Suppressor macrophage treated with lipopolysaccharide for 4 hours (primary cell): ENCODE results near the gene RPS6KC1.

Experiments used
- DNase-seq: peaks from one replicate; pipeline ENCODE4 v3.0.0-alpha.2; 2020

RPS6KC1 gene

DNA sequence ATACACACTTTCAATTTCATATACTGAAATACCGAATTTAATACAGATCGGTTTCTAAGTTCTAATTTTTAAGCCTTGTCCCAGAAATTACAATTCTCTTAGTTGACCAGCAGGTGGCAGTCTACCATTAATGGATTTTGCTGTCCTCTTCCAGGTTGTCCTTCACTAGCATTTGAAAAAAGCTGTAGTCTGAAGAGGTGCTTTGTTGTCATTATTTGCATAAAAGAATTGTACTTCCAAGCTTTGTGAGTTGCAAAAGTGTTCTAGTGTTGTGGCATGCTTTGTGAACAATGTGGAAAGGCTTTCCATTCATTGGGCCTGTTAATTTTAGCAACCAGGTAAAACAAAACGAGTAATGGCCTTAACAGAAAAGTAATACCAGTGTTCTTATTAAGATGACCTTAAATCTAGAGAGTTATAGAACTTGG, 193.6 kb downstream of the RPS6KC1 start:
- peak; percentile 57 for DNase-seq

DNA sequence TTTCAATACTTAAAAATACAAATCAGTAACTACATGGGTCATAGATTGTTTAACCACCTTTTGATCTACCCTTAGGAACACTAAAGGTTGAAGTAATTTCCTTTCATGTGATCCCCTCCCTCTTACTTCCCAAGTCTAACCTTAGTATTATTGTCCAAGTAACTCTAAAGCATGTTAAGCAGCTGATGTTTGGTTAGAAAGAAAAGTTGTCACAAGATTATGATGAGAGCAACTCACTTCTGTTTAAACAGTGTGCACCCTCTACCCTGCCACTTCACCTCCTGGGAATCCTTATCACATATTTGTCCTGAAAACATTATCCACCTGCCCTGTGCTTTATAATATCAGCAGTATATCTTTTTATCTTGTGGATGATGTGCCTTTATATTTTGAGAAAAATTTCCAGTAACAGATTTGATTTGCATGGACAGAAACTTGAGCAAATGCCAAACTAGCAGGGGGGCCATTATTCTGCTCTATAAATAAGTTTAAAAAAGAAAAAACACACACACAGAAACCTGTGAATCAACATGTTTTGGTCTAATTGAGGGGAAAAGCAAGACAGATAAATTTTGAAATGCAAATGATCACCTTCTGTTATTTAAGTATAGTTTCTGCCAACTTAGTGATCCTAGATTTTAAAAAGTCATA, 194.3 kb downstream of the RPS6KC1 start:
- no peak for DNase-seq

DNA sequence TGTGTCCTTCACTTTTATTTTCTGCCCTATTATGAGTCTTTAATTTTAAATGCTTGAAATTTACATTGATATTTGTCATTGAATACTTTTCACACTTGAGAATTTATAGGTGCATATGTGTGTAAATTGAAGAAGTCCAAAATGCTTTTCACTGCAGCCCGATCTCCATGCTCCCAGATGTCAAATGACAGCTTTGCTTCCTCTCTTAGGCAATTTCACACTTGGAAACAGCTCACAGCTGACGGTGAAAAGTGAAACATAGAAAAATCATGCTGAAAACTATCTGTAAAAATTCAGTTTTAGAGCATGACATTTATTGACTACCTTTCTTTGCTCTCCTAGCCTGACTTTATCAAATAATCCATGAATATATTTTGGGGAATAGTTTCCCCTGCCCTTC, 196.0 kb downstream of the RPS6KC1 start:
- peak; percentile 9 for DNase-seq

DNA sequence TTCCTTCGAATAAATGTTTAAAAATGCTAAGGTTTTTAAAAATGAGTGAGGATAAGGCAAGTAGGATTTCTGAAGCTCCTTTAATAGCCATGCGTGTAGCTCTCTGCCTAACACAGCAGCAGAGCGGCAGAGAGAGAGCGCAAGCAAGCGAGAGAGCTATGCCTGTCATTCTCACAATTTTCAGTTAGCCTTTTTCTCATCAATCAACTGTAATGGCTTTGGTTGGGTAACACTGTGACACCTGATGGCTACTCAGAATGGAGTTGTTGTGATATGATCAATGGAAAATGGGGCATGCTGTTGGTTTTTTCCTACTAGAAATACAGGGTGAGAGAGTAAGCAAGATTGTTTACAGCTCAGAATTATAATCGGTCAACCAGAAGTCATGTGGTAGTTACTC, 198.4 kb downstream of the RPS6KC1 start:
- no peak for DNase-seq

DNA sequence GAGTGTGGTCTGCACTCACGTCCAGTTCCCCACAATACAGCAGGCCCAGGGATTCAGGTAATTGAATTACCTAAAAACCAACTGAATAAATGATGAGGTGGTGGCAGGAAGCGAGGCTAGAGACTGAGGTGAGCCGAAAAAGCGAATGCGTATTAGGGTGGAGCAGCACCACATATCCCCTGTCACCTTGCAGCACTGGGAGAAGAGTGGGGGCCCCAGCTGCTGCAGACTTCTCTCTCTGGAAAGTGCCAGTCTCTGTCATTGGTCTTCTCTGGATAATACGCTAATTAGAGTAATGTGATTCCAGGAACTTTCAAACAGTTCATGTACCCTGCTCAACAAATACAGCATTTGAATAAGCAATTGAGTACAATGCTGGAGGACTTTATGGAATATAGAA, 199.0 kb downstream of the RPS6KC1 start:
- no peak for DNase-seq

DNA sequence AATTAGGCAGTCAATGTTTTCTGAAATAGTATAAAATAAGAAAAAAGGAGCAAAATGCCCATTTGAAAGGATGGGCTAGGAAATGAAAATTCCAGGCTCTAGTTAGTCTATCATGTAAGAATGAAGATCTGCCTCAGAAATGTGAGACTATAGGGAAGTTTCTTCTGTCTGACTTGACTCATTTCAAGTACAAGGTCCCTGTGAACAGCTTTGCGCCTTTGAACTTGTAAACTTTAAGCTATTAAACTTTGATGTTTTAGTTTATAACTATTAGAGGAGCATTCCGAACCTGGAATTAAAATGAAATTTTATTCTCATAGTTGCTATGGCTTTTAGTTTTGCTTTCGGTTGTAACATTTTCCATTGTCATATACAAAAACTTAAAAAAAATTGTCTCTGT, 199.4 kb downstream of the RPS6KC1 start:
- DNase-seq: no peak

DNA sequence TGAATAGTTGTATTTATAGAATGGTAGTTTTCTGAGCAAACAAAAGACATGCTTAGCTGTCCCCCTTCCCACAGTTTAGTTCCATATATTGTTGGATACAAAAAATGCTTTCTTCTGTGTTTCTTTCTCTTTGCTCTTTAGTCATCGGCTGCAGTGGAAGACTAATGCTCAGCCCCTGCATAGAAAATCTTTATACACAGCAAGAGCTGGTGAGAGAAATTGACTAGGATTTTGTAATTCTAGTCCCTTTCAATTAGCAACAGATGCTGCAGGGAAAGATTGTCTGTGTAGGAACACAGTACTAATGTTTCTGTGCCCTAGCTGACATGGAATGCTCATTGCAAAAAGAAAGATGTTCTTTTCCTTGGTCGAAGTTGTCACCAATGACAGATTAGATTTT, 200.9 kb downstream of the RPS6KC1 start:
- DNase-seq: no peak

DNA sequence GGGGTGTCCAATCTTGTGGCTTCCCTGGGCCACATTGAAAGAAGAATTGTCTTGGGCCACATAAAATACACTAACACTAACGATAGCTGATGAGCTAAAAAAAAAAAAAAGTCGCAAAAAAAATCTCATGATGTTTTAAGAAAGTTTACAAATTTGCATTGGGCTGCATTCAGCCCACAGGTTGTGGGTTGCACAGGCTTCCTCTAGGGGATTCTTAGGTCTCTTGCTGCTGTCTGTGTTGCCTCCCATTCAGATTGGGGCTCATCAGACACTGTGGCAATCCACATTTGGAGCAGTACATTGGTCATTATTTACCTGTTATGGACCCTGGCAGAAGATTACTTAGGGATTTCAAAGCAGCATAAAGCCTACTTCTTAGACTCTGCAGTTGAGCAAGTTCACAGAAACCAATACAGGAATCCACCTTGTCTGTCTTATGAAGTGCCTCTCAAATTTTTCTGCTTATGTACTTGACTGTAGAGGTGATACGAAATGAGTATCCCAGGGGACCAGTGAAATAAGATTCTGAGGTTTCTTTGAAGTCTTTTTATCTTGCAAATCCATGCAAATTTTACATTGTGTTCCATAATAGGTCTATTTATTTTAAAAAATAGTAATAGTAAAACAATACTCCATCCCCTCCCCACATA, 205.5 kb downstream of the RPS6KC1 start:
- no peak for DNase-seq

DNA sequence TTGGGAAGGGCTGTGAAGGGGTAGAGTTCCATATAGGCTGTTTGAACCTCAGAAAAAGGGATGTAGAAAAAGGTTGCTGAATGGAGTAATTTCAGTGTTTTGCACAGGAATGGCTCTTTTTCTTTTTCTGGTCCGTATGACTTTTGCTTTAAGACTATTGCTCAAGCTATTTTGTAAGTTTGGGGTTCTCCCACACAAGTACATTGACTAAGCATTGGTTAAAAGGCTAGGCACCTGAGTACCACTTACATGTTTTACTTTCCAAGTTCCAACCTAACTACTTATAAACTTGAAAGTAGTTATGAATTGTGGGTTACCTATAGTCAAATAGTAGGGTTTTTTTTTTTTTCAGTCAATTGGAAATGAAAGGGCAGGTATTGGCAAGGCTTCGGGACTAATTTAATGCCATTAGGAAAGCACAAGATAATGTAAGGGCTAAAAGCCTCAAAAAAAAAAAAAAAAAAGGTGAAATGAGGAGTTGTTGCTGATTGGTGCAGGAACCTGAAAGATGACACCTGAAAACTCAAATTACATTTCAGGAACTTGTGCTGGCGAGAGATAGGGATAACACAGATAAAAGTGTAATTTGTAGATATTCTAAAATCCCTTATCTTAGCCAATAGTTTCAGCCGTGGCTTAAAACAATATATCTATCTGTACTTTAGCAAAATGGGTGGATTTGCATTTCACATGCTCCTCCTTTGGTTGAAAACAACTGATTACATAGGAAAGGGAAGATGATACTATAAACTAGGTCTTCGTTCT, 209.5 kb downstream of the RPS6KC1 start:
- no peak for DNase-seq

DNA sequence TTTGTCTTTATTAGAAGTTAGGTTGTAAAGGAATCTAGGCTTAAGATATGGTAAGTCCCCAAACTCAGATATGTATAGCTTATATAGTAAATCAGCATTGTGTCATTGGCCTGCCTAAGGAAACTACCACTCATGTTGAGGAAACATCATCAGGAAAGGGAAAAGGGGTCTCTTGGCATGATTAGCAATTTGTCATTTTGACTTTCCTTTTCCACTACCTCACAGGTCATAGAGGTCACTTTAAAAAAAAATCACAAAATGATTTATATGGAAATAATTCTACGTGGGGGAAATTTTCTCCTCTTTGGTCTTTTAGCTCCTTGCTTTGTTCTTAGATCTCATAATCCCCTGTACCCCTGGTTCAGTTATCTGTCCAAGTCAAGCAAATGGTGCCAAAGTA, 213.5 kb downstream of the RPS6KC1 start:
- no peak for DNase-seq

DNA sequence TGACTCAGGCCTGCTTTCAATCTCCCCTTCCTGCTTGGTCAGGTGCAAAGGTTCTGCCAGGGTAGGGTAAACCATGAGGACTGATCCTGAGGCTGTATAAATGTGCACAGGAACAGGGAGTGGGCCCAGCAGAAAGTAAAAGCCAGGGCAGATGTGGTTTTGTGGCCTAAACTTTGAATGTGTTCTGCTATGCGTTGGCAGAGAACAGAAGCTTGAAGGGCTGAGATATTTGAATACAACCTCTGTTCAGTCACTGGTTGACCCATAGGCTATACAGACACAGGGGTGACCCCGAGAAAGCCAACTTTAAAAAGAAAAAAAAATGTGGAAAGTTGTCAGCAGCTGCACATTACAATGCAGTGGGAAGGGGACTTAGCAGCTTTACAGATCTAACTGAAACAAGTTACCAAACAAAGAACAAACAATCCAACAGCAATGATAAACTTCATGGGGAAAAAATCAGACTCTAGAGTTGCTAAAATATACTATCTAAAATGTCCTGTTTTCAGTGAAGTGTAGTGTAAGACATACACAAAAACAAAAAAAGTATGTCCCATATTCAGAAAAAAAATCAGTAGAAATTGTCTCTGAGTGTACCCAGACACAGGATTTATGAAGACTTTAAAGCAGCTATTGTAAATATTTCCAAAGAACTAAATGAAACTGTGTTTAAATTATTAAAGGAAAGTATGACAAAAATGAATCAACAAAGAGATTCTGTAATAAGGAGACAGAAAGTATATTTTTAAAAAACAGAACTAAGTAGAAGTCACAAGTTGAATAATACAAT, 216.1 kb downstream of the RPS6KC1 start:
- no peak for DNase-seq

DNA sequence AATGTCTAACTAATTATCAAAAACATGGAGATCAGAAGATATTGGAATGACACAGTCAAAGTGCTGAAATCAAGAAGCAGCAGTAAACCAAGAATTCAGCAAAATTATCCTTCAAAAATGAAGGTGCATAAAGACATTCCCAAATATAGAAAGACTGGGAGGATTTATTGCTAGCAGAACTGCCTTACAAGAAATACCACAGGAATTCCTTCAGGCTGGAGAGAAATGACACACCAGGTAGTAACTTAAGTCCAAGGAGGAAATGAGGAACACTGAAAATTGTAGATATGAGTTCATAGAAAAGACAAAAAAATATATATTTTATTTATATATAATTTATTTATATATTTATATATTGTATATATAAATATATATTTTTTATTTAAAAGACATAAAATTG, 217.2 kb downstream of the RPS6KC1 start:
- no peak for DNase-seq

DNA sequence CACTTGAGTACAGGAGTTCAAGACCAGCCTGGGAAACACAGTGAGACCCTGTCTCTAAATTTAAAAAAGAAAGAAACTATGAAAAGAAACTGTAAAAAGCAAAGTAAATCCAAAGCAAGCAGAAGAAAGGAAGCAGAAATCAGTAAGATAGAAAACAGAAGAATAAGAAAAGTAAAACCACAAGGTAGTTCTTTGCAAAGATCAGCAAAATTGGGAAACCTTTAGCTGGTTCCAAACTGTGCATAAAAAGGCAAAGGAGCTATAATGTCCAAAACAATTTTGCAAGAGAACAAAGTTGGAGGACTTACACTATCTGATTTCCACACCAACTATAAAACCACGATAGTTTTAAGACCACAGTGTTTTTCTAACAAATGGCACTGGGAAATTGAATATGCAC, 218.8 kb downstream of the RPS6KC1 start:
- no peak for DNase-seq

DNA sequence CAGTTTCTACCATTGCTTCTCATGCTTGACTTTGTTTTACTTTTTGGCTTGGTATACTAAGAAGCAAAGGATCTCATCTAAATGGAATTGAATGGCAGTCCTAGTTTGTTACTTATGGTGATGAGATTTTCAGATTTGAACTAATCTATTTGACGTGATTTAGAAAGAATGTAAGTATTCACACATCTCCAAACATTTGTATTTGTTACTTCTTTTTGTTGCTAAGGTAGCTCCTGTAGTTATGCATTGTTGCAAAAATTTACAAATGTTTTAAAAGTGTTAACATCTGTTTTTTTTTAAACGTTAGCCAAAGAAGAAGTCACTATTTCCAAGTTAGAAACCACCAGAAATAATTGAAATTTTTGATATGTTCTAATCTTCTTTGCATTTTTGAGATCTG, 222.5 kb downstream of the RPS6KC1 start:
- DNase-seq: no peak

DNA sequence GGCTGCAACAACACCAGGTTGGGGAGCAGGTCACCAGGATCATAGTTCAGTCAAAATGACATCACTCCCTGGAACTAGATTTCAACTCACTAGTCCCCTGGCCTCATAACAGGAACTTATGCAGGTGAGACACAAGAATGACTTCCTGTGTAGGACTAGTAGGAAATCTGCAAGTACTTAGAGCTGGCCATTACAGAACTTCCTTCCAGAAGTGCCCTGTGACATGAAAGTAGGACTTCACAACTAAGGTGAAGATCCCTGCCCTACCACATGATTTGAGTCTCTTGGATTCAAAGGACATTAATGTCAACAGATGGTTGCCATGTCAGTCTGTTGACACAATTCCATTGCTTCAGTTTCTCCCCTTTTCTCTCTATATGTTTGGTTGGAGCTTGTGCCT, 223.1 kb downstream of the RPS6KC1 start:
- DNase-seq: no peak

DNA sequence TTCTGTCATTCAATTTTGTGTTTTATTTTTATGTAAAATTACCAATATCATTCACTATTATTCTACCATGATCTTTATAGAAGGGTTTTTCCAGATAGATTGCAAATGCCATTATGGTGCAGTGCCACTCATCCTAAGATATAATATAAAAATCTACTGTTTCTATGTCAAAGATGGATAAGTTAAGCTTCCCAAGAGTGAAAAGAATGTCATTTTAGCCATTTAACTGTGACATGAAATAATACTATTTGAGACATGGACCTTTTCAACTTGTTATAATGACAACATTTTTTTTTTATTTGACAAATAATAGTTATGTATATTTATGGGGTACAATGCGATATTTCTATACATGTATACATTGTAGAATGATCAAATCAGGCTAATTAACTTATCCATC, 224.3 kb downstream of the RPS6KC1 start:
- DNase-seq: no peak

DNA sequence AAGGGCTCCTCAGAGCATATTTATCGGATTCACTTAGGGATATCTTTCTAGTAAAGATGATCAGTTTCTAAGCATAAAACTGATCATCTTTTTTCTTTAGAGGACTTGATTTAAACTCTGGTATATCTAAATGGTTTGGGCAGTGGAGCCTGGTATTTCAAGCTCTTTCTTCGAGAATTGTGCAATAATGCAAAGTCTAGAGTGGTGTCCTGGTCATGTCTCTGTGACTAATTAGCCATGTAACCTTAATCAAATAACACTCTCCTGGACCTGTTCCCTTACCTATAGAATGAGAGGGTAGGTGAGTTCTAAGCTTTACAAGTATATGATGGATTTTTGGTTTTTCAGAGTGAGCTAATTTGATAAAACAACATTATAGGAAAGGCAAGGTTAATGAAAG, 225.2 kb downstream of the RPS6KC1 start:
- DNase-seq: no peak

DNA sequence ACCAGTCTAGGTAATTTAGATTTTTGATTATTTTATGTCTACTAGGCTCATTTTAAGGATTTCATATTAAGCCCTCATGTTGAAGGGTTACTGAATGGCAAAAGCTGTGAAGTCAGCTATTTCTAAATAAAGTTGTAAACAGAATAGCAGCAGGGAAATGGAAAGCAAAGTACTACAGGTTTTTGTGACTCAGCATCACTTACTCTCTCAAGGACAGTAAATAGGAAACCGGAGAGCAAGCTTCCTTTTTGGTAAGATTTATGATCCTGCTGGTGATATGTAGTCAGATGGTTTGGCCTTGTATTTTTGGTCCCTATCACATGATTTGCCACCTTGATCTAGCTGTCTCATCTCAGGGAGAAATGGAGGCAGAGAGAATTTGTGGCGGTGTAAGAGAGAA, 226.0 kb downstream of the RPS6KC1 start:
- peak; percentile 11 for DNase-seq

DNA sequence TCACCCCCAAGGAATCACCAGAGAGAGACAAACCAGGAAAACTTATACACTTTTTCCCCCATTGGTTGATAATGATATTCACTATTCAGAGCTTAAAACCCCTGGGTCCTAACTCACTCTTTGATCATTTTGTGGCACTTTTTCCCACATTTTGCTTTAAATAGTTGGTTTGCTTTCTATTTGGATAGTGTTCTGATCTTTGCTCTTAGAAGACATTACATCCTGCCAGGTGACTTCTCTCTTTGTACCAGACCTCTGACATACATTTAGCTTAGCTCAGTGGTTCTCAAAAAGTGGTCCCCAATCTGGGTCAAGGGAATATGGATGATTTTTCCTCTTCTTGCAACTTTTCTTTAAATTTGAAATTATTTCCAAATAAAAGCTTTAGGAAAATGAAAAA, 228.4 kb downstream of the RPS6KC1 start:
- DNase-seq: no peak

DNA sequence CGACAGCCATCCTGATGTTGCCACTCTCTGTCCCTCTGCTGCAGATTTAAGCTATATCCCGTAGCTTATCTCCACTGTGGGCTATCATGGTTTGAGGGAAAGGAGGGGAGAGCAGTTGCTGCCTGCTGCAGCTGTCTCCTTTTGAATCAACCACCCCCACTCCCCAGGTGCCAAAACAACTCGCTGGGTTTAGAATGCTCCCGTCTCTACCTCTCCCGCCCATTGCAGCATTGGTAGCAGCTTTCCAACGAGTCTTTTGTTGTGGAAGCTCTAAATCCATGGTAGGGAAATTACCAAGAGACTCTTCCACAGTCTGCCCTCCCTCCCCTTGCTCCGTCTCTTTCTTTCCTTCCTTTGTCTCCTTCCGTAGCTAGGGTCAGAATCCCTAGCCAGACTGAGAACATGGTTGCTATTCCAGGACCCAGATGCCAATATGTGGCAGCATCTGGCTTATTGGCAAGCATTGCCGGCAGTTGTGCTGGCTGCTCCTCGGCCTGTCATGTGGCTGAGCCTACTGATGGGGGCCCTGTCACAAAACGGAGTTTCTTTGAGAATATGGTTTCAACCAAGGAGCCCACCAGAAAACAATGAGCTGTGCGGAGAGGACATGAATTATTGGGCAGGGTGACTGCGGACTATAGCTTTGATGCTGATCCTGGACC, 230.7 kb downstream of the RPS6KC1 start:
- DNase-seq: no peak

DNA sequence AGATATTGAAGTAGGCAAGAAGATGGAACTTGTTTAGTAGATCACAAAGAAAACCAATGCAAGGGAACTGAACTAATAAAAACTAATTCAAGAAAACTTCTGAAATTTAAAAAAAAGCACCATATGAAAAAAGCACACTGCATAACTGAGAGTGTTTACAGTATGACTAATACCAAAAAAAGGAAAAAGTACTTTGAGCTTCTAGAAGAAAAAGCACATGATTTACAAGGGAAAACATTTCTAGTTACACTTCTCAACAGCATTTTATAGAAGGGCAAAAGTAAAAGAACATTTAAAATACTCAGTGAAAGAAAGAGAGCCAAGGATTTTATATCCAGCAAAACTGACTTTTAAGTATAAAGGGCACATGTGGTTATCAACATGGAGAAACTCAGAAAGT, 233.6 kb downstream of the RPS6KC1 start:
- no peak for DNase-seq

DNA sequence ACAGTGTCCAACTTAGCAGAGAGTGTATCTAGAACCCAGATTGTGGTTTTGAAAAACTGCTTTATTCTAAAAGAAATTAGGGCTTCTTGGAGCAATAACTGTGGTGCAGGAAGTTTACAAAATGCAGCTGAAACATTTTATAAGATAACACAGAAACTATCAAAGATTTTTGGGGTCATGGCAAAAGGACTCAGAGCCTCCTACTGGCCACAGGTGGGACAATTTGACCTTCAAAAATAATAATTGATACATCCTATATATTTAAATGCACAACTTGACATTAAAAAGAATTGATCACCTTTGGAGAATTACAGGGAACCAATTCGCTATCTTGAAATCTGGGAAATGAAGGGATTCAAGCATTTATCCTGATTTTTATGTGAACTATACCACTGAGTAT, 235.2 kb downstream of the RPS6KC1 start:
- no peak for DNase-seq

DNA sequence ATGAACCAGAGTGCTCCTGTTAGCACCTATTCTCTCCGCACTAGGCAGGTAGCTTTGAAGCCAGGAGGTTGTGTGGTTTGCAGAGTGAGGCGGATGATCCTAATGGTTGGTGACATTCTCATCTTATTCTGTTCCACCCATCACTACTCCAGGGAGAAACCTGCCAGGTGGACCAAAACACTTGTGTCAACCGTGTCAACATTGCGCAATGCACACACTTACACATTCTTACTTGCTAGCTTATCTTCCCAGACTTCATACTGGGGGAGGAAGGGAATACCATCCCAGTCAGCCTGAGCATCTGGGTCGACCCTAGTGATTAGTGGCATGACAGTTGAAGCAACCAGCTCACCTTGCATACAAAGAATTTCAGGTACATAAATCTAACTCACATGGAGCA, 236.9 kb downstream of the RPS6KC1 start:
- DNase-seq: no peak
